CD4-positive, alpha-beta T cell treated with Interleukin-17A for 4 hours (primary cell): ENCODE results near the gene ERRFI1.

ENCODE experiments used
- DNase-seq: peaks from one replicate; pipeline ENCODE4 v3.0.0-alpha.2; 2020; ENCODE audit warnings: mixed read lengths

Gene ERRFI1

DNA sequence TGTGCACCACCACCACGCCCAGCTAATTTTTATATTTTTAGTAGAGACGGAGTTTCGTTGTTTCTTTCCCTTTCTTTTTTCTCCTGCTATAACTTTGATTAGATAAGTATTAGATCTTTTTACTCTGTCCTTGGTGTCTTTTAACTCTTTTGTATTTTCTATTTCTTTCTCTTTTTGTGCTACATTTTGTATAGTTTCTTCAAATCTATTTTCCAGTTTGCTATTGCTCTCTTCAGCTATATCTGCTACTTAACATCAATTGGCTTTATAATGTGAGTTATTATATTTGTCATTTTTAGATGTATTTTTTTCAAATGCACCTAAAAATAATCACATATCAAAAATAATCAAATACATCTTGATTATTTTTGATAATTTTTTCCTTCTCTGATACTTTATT, 16.0 kb upstream of the ERRFI1 start:
- no peak for DNase-seq

DNA sequence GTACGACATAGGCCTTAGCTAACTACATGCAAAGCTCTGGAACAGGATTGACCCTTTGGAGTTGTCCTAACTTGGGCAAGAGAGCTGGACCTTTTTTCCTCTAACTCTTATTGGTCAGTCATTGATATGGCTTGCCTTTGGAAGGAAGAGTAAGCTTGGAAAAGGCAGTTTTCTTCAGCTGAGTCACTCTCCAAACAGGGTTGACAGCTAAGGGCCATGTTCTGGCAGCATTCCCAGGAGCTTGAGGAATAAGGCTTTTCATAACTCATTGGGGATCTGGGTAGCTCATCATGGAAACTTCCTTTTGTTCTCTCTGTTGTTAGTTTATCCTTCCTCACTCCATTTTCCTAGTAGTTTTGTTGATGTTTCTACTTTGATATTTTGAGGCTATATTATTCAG, 14.5 kb upstream of the ERRFI1 start:
- no peak for DNase-seq

DNA sequence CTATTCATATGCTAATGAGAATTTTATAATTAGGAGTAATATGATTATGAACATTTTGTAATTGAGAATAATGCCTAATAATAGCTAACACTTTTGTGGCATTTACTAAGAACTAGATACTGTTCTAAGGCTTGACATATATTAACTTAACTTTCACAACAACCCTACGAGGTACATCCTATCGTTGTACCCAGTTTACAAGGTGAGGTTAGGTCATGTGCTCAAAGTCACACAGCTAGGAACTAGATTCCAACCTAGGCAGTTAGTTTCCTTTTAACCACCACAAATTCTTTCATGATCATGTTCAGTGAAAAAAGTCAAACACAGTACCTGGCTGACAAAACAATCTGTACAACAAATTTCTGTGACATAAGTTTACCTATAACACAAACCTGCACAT, 13.0 kb upstream of the ERRFI1 start:
- no peak for DNase-seq

DNA sequence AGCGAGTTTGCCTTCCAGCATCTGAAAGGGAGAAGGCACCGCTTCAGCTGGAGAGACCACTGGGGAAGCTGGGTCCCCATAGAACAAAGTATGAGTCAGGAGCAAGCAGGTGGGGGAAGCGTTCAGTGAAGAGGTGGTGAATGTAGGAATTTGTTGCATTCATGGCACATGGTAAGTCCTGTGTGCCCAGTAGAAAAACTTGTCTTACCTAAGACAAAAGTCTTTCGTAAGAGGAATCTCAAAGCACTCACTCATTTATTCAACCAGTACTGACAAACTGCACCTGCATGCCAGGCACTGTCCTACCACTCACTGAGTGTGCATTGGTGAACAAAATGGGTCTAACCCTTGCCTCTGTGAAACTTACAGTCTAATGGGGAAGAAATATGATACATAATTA, 9.2 kb upstream of the ERRFI1 start:
- DNase-seq, result no peak

DNA sequence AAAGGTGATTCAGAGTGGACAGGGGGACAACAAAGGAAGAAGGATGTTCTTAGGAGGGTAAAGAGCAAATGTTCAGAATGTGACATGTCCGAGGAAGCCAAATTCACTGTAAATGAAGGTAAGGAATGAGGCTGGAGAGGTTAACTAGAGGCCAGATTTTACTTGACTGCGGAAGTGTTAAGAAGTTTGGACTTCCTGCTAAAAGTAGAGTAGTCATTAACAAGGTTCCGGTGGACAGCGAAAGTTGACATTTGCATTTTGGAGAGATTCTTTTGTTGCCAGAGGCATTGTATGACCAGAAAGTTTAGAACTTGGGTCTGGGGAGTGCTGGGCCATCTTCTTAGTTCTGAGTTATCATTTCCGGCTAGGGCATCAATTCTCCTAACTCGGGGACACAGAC, 7.2 kb upstream of the ERRFI1 start:
- DNase-seq, result no peak

DNA sequence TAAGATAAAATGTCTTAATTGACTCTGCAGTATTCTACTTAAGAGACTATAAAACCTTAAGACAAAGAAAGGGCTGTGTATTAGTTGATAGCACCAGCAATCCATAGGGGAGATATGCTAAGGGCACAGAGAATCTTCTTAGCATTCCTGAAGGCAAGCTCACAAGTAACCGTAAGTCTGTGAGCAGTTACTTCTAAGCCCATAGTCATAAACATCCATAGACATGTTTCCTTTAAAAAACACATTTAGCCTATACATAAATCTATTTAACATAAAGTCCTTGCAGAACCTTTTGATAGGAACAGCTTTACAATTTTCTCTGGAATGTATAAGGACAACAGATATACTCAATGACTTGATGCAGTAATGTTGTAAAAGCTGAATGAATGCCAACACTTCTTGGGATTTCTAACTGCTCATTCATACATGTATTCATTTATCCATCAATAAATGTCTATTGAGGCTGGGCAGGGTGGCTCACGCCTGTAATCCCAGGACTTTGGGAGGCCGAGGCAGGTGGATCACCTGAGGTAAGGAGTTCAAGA, 6.3 kb upstream of the ERRFI1 start:
- DNase-seq, result no peak

DNA sequence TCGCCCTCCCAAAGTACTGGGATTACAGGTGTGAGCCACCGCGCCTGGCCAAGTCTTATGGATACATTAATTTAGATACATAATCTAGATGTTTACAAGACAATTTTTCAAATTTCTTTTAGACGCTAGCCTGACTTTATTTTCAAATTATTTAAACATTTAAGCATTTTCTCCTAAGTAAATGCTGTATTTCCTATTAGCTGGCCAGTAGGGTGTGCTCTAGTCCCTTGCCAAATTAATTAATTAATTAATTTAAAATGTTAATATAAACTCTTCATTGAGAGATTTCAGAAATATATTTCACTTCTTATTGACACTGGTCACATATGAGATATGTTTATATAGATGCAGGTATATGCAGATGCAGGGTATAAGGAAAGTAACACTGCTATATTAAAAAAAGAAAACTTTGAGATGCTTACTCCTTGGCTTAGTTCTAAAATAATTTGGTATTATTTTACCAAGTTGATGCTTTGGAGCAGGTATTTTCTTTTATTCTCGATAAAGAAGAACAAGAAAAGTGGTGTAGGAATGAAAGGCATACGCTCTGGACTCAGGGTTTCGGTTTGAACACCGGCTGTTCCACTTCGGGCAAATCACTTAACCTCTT, 5.2 kb upstream of the ERRFI1 start:
- DNase-seq, result peak; percentile 50

DNA sequence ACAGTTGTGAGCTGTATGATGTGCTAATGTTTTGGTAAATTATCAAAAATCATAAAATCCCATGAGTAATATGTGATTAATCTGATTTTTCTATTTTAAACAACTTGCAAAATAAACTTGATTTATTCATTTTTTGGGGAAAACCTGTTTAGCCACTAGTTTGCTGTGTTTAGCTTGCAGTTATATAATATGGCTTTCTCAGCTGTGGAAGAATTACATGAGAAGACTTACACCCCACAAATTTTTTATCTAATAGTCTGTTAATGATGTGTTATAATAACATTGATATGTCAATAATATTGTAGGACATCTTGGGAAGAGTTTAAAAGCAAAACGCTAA, 2.4 kb upstream of the ERRFI1 start:
- DNase-seq, result no peak

DNA sequence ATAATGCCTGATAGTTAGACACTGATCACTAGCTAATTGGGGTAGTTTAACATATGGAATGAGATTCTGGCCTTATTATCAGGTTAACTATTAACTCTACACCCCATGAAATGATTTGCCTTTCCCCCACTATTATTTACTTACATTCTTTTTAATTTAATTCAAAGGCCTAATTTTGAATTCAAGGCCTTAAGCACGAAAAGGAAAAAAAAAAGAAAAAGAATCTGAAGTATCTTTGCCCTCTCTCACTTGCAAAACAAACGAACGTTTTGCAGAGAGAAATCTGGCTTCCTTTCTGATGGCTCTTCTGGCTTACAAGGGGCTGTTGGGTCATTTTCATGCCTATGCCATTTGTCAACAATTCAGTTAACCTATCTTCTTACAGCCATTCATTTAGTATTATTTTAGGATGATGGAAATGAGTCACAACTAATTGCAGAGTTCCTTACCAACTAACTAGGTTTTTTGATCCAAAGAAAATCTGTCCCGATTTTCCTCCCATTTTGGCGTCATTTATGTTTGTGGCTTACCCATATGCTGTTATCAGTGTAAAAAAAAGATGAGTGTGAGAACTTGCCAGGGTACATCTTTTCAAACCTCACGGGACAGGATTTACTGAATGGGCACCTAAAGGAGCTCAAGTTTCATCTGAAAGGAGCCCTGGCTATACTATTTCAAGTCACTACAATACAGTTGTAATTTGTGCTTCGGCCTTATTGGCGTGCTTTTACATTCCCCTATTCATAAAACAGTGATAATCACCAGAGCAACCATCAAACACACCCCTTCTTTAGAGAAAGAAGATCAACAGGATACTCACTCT, 1.9 kb upstream of the ERRFI1 start:
- no peak for DNase-seq

DNA sequence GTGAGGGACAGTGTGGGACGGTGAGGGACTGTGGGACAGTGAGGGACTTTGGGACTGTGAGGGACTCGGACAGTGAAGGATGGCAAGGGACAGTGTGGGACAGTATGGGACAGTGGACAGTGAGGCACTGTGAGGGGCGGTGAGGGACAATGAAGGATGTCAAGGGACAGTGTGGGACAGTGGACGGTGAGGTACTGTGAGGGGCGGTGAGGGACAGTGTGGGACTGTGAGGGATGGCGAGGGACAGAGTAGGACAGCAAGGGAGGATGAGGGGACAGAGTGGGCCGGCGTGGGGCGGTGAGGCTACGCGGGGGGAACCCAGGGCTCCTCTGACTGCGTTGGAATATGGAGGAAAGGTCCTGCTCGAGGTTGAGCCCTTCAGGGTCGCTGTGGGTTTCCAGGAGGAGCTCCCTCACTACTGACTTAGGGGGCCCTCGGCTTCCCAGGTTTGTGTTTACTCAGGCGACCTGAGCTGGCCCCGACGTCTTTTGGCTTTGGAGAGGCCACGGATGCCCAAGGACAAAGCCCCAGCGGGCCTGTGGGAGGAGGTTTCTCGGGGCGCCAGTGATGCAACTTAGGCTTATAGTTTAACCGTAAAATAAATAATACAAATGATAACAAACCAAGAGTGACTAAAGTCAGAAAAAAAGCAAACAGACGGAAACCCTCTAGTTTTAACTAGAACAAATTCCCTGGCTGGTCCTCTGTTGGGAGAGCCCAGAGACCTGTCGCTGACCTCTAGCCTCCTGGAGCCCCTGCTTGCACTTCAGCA, 1.1 kb upstream of the ERRFI1 start:
- DNase-seq, result no peak

DNA sequence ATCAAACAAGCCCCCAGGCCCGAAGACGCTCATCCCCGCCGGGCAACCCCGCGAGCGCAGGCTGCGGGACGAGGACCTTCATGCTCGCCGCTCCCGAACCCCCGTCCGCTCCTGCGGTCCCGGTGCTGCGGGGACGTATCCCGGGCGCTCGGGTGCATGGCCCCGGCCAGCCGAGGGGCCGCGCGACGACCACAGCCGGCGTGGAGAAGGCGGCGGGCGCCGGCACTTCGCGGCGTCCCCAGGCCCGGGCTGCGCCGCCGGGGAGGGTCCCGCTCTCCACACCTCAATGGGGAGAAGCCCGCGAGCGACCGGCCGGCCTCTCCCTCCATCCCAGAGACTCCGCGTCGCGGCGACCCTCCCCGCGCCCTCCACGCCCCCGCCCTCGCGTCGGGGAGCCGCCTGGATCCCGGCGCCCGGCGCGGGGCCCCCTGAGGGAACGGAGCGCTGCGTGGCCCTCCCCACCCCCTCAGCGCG, 401 bp downstream of the ERRFI1 start:
- DNase-seq, result no peak

DNA sequence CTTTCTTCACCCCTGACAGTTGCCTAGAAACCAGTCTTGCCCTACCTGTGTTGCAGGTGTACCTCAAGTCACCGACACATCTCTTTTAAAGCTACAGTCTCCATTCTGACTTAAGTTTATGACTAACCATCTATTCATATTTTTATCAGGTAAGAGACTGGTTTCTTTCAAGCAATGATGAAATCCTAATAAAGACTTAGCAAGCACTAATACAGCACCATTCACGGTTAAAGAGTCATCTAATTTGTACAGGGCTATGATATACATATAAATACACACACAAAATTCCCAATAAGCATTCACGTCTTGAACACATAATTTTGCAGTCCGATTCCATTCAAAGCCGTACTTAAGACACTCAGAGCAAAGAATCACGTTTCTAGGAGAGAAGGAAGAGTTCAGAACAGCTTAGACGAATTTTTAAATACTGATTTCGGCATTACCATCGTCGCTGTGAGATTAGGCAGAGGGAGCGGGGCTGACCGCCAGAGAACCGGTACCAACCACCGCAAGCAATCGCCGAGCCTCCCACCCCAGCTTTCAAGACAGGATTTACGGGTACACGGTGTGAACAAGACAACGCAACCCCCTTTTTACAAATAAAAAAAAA, 943 bp downstream of the ERRFI1 start:
- DNase-seq, result peak; percentile 24

DNA sequence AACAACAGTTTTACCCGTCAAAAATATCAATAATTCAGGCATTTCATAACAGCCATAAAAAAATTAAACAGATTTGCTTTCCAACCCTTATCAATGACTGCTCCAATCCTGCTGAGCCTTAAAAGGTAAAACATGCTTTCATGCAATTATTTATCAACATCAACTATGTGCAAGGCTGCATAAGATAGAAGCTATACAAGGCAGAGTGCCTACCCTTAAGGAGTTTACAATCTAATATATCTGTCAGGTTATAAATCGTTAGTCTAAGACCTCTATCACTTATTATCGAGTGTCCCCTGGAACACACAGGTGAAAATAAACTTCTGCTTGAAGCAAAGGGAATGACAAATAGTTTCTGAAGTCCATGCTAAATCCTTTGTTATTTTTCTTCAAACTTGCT, 1.8 kb downstream of the ERRFI1 start:
- no peak for DNase-seq

DNA sequence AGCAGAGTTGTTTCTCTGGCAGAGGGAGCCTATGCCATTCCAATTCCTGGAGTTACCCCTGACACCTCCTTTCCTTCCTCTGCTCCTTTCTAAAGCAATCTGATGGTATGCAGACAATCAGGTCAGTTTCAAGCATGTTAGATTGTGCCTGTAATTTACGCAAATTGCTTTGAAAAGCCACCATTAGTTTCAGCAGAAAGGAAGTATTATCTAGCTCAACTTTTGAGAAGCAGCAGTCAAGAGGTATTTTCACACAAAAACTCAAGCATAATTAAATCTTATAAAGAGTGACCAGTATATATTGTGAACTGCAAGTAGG, 2.2 kb downstream of the ERRFI1 start:
- DNase-seq, result no peak

DNA sequence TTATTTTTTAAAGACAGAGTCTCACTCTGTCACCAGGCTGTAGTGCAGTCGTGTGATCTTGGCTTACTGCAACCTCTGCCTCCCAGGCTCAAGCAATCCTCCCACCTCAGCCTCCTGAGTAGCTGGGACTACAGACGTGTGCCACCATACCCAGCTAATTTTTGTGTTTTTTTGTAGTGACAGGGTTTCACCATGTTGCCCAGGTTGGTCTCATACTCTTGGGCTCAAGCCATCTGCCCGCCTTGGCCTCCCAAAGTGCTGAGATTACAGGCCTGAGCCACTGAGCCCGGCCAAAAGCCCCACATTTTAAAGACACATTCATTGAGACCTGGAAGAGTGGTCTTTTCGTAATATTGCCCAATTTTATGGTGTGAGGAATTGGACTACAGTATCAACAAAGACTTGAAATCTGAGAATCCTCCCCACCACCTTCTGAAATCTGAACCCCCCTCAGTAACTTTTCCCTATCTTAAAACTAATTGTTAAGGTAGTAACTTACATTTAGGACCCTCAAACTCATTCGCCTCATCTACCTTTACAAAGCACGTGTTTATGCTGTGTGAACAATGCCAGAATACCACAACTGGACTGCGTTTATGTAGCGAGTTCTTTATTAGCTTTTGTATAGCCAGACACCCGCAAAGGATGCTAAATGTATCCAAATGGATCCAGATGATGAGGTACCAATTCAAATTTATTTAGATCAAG, 2.7 kb downstream of the ERRFI1 start:
- DNase-seq, result no peak

DNA sequence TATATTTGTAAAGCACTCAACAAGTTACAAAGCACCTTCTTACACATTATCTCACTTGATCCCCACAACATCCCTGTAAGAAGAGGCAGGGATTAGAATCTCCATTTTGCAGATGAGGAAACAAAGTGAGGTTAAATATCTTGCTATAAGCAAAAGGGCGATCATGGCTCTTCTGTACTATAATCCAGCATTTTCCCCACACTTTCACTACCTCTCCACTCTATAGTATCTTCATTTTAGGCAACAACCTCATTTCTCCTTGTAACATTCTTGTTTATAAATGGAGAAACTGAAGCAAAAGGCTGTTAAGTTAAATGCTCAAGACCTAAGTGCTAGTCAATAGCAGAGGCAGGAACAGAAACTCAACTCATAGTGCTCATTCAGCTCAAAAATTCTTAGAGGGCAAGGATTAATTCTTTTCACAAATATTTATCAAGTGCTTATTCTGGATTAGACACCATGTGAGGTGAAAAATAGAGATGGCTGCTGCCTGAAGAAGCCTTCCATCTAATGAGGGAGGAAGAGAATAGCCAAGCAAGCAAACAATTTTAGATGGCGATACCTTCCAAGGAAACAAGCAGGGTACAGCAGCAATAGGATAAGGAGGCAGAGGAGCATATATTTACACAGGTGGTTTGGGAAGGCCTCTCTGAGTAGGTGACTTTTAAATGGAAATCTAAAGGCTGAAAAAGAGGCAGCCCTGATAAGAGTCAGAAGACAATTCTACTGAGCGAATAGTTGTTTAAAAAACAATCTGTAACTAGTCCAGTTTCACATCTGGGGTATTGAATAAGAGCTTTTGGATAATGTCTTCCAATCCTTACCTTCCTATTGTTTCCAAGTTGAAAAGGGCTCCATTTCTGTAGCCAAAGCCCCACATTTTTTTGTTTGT, 3.5 kb downstream of the ERRFI1 start:
- no peak for DNase-seq

DNA sequence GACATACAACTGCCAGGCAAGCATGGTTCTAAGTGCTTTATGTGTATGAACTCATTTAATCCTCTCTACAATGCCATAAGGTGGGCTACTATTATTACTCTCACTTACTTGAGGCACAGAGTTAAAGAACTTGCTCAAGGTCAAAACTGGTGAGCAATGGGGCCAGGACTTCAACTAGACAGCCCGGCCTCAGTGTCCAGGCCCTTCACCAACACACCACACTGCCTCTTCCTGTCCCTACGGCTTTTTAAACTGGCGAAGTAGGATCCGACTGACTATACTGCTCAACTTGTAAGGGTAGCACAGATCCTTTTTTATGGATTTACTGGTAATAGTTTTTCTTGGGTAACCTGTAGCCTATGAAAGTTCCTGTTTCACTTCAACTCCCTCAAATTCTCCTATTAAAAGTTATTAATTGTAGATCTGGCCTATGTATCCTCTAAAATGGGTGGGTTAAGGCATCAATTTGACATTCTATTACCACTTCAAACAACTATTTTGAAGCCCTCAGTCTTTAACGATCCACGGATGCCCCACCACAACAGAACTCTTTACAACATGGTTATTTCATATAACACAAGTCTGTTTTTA, 4.3 kb downstream of the ERRFI1 start:
- no peak for DNase-seq

DNA sequence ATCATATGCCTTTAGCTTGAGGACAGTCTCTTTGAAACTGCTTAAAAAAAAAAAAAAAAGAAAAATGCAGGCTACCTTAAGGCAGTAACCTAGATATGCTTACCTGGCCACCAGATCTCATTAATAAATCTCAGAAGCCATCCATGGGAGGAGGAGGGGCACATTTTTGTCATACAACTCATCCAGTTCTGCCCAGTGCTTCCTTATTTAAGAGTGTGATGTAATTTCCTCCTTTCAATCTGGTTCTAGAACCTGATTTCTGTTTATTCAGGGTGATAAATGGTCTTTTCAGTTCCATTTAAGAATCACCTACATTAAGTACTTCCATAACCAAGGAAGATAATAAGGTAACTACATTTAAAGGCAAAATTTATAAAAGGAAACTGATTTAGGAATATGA, 6.1 kb downstream of the ERRFI1 start:
- no peak for DNase-seq

DNA sequence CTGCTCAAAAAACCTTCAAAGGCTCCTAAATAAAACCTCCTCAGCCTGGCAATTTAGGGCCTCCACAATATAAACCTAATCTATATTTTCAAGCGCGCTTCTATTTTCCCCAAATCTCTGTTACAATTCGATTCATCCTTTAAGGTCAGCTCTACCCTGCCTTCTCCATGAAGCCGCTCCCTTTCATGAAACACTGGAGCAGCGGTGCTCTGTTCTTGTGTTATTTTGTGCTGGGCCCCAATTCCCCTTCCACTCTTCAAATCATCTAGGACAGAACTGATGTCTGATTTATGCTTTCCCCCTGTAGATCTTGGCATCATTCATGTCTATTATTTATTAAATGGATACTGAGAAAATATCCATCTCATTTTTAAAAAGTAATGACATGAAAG, 6.9 kb downstream of the ERRFI1 start:
- no peak for DNase-seq

DNA sequence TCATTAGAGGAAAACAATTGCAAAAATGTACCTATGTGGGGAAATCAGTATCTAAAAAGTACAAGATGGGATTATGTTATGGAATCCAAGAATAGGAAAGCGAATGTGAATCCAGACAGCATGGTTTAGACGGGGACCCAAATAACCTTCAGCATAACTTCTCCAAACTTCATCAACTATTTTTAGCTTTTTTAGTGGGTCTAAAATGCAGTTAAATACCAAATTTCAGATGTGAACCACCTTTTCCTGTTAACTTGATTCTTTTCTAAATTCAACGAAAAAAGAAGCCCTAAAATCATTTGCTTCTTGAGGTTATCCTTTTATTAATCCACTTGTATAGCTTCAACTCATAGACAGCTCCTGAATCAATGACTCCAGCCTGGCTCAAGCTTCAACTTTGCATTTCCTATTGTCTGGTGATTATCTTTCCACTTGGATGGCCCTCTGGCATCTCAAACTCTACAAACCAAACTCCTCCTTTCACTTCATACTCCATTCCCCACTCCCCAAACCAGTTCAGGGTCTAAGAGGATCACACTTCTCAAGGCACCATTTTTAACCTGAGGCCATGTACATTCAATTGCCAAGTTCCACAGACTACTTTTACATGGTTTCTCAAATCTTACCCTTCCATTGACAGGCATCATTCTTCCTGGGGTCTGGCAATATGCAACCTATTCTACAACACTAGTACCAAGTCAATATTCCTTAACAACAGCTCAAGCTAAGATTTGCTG, 7.4 kb downstream of the ERRFI1 start:
- no peak for DNase-seq
